NB4 (cell line): Measurements from ENCODE around the gene ATOSB.

ENCODE experiments used
- POLR2A ChIP-seq: IDR thresholded peaks from 2 replicates; pipeline ENCODE4 v1.6.1; 2011; ENCODE audit warnings: mild to moderate bottlenecking; ENCODE audit not compliant: insufficient read length; ENCODE audit errors: extremely low read depth
- TF ChIP-seq, protein P1 (sequence below): IDR thresholded peaks from 2 replicates; pipeline ENCODE4 v1.6.1; 2011; ENCODE audit warnings: low read depth, low read length
- TF ChIP-seq, protein P2 (sequence below): IDR thresholded peaks from one replicate; pipeline ENCODE4 v1.5.1; 2012; ENCODE audit warnings: low read depth, low read length

DNA sequence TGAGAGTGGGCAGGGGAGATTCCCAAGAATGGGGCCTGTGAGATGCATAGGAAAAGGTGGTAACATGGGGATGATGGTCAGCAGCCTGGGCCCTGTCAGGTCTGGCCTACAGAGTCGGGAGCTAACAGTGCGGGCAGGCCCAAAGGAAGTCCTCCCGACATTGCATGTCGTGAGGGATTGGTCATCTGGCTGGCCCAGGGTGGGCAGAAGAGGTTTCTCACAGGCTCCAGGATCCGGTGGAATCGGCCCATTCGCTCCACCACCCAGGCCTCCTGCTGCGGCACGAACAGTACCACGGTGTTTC, 13.2 kb downstream of the ATOSB start:
- TF ChIP-seq, protein P1, sequence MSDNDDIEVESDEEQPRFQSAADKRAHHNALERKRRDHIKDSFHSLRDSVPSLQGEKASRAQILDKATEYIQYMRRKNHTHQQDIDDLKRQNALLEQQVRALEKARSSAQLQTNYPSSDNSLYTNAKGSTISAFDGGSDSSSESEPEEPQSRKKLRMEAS, result no peak
- TF ChIP-seq, protein P2, sequence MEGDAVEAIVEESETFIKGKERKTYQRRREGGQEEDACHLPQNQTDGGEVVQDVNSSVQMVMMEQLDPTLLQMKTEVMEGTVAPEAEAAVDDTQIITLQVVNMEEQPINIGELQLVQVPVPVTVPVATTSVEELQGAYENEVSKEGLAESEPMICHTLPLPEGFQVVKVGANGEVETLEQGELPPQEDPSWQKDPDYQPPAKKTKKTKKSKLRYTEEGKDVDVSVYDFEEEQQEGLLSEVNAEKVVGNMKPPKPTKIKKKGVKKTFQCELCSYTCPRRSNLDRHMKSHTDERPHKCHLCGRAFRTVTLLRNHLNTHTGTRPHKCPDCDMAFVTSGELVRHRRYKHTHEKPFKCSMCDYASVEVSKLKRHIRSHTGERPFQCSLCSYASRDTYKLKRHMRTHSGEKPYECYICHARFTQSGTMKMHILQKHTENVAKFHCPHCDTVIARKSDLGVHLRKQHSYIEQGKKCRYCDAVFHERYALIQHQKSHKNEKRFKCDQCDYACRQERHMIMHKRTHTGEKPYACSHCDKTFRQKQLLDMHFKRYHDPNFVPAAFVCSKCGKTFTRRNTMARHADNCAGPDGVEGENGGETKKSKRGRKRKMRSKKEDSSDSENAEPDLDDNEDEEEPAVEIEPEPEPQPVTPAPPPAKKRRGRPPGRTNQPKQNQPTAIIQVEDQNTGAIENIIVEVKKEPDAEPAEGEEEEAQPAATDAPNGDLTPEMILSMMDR, result no peak
- TF ChIP-seq POLR2A, result no peak
